GM11168 (cell line): ENCODE results near the gene AFF3.

Source experiments
- in situ Hi-C: fragments of 300-500 bp; cut with MboI; formaldehyde crosslinking; loops from one replicate; pipeline ENCODE4 v1.12.0; 2022; ENCODE audit warnings: low sequenced_read_pairs; ENCODE audit not compliant: unreplicated experiment

Gene AFF3

GRCh38 chr2:100148883-100149282 lies 6.5 kb upstream of the AFF3 start:
- in situ Hi-C loops: no loop called here

GRCh38 chr2:100146657-100146960 lies 4.2 kb upstream of the AFF3 start:
- in situ Hi-C loops: no loop called here

GRCh38 chr2:100145893-100146656 lies 3.7 kb upstream of the AFF3 start:
- in situ Hi-C loops: no loop called here

- in situ Hi-C loops: no loop called here
Observed at GRCh38 chr2:100143286-100143685, 896 bp upstream of the AFF3 start.

GRCh38 chr2:100141906-100142305 lies 484 bp downstream of the AFF3 start:
- in situ Hi-C loops: no loop called here

GRCh38 chr2:100140582-100140981 lies 1.8 kb downstream of the AFF3 start:
- in situ Hi-C loops: no loop called here

GRCh38 chr2:100137866-100138570 lies 4.4 kb downstream of the AFF3 start:
- in situ Hi-C loops: no loop called here

GRCh38 chr2:100137318-100137717 lies 5.1 kb downstream of the AFF3 start:
- in situ Hi-C loops: no loop called here

- in situ Hi-C loops: no loop called here
Observed at GRCh38 chr2:100136310-100136709, 6.1 kb downstream of the AFF3 start.

- in situ Hi-C loops: no loop called here
Observed at GRCh38 chr2:100135415-100135814, 7.0 kb downstream of the AFF3 start.

- in situ Hi-C loops: no loop called here
Observed at GRCh38 chr2:100130595-100131391, 11.6 kb downstream of the AFF3 start.

- in situ Hi-C loops: no loop called here
Observed at GRCh38 chr2:100126897-100127401, 15.4 kb downstream of the AFF3 start.

GRCh38 chr2:100126201-100126600 lies 16.2 kb downstream of the AFF3 start:
- in situ Hi-C loops: no loop called here

GRCh38 chr2:100125626-100126025 lies 16.8 kb downstream of the AFF3 start:
- in situ Hi-C loops: no loop called here

GRCh38 chr2:100124761-100125160 lies 17.6 kb downstream of the AFF3 start:
- in situ Hi-C loops: no loop called here

GRCh38 chr2:100121124-100121718 lies 21.2 kb downstream of the AFF3 start:
- in situ Hi-C loops: no loop called here

- in situ Hi-C loops: no loop called here
Observed at GRCh38 chr2:100119235-100119634, 23.2 kb downstream of the AFF3 start.

GRCh38 chr2:100113990-100114433 lies 28.4 kb downstream of the AFF3 start:
- in situ Hi-C loops: no loop called here

- in situ Hi-C loops: no loop called here
Observed at GRCh38 chr2:100110614-100111000, 31.8 kb downstream of the AFF3 start.

GRCh38 chr2:100109986-100110613 lies 32.3 kb downstream of the AFF3 start:
- in situ Hi-C loops: no loop called here
